Stimulated activated CD8-positive, alpha-beta memory T cell treated with anti-CD3 and anti-CD28 coated beads, Interleukin-7, amount 100 ng/mL, for 48 hours (primary cell): ENCODE results near the gene CRYZ.
"Not testable (repeated sequence)": the region's sequence is repeated elsewhere in the genome, so short reads cannot be mapped to it uniquely, and the experiment has no call there.

Source experiments
- DNase-seq, 2 donors: peaks; one replicate each; pipeline ENCODE4 v3.0.0-alpha.2; 2020; ENCODE audit warnings: low read depth in 1 of 2; ENCODE audit errors: extremely low read depth in 1 of 2

Gene CRYZ

GRCh38 chr1:74681851-74682250 is 51.0 kb downstream of the CRYZ start:
- DNase-seq: no peak

GRCh38 chr1:74681449-74681848 is 51.4 kb downstream of the CRYZ start:
- no peak for DNase-seq

GRCh38 chr1:74681001-74681400 is 51.8 kb downstream of the CRYZ start:
- DNase-seq: no peak

- DNase-seq: no peak
These were observed 53.0 kb downstream of the CRYZ start for GRCh38 chr1:74679811-74680210.

- DNase-seq: no peak
These were observed 54.9 kb downstream of the CRYZ start for GRCh38 chr1:74677926-74678325.

- DNase-seq: no peak
These were observed 58.4 kb downstream of the CRYZ start for GRCh38 chr1:74674278-74675048.

GRCh38 chr1:74673351-74674111 is 59.3 kb downstream of the CRYZ start, which contains the start of gene ERICH3:
Gene ERICH3, minus strand, starts transcription at chr1:74673792. Its CDS starts 273 bp downstream, at chr1:74673519.
- no peak for DNase-seq

GRCh38 chr1:74670866-74671265 is 62.0 kb downstream of the CRYZ start:
- not testable (repeated sequence) for DNase-seq
